ENCODE measurements around the gene MYZAP.

The MYZAP gene

GRCh38 chr15:57708047-57708446, 116.3 kb downstream of the MYZAP start:
- Histone ChIP-seq H4K20me1 (ENCODE audit: insufficient read depth, low read length) (peaks cover 10% of the 10 kb centered on the region; the same call in 1 of the 2 replicates), H3K27me3 (ENCODE audit: insufficient read depth, low read length, poor library complexity) (no peaks in the 10 kb centered on the region), H3K4me1 (ENCODE audit: insufficient read depth, low read length) (peaks cover 50% of the 10 kb centered on the region), H3K4me3 (ENCODE audit: low read depth in 1 of 2, low read length in 2 of 2) (peak overlapping the region; percentile 84 to 96; a peak in 3 of 4 replicates), H3K4me2 (ENCODE audit: insufficient read depth, low read length) (peak overlapping the region; percentile 91), H2AFZ (ENCODE audit: low read depth, low read length) (no peak overlapping the region), H3K9ac (ENCODE audit: low read depth, low read length) (peak overlapping the region; percentile 96), H3K27ac (ENCODE audit: low read length) (no peak overlapping the region), H3K79me2 (ENCODE audit: insufficient read depth, low read length) (peaks cover 53% of the 10 kb centered on the region), H3K9me3 (ENCODE audit: insufficient read depth, low read length, severe bottlenecking) (no peaks in the 10 kb centered on the region), H3K36me3 (ENCODE audit: insufficient read depth, low read length) (peaks cover 43% of the 10 kb centered on the region)
- ATAC-seq (ENCODE audit: insufficient read depth, low read depth), result no peak
- TF ChIP-seq CTCF (IDR thresholded peaks at IDR 0.05; ENCODE audit: borderline replicate concordance, extremely low read depth, low read length, poor library complexity, severe bottlenecking) (no peak), EZH2 (IDR thresholded peaks at IDR 0.05; ENCODE audit: borderline replicate concordance, low read depth, low read length, severe bottlenecking) (no peak)
- DNase-seq, result no peak

GRCh38 chr15:57718309-57718708, 126.6 kb downstream of the MYZAP start:
- no peak for ATAC-seq (ENCODE audit: insufficient read depth, low read depth)
- no peaks in the 10 kb centered on the region for H3K4me1 ChIP-seq (ENCODE audit: insufficient read depth, low read length)
- H3K27ac ChIP-seq (ENCODE audit: low read length), result no peak overlapping the region
- H3K4me3 ChIP-seq (ENCODE audit: low read depth in 1 of 2, low read length in 2 of 2), result no peak overlapping the region
- no peak overlapping the region for H3K4me2 ChIP-seq (ENCODE audit: insufficient read depth, low read length)
- no peaks in the 10 kb centered on the region; the same call in 1 of the 2 replicates for H3K79me2 ChIP-seq (ENCODE audit: insufficient read depth, low read length)
- no peak for DNase-seq
- H3K27me3 ChIP-seq (ENCODE audit: insufficient read depth, low read length, poor library complexity), result no peaks in the 10 kb centered on the region
- H2AFZ ChIP-seq (ENCODE audit: low read depth, low read length), result no peak overlapping the region
- H3K9me3 ChIP-seq (ENCODE audit: insufficient read depth, low read length, severe bottlenecking), result no peaks in the 10 kb centered on the region
- H3K36me3 ChIP-seq (ENCODE audit: insufficient read depth, low read length), result peaks cover 29% of the 10 kb centered on the region
- no peak for TF ChIP-seq EZH2 (IDR thresholded peaks at IDR 0.05; ENCODE audit: borderline replicate concordance, low read depth, low read length, severe bottlenecking)
- no peak for TF ChIP-seq CTCF (IDR thresholded peaks at IDR 0.05; ENCODE audit: borderline replicate concordance, extremely low read depth, low read length, poor library complexity, severe bottlenecking)
- H4K20me1 ChIP-seq (ENCODE audit: insufficient read depth, low read length), result peaks cover 3% of the 10 kb centered on the region; the same call in 1 of the 2 replicates
- no peak overlapping the region for H3K9ac ChIP-seq (ENCODE audit: low read depth, low read length)

GRCh38 chr15:57720867-57721266, 129.2 kb downstream of the MYZAP start:
- Histone ChIP-seq H3K9ac (ENCODE audit: low read depth, low read length) (no peak overlapping the region), H3K36me3 (ENCODE audit: insufficient read depth, low read length) (peaks cover 14% of the 10 kb centered on the region; the same call in 1 of the 2 replicates), H3K4me2 (ENCODE audit: insufficient read depth, low read length) (no peak overlapping the region), H3K4me3 (ENCODE audit: low read depth in 1 of 2, low read length in 2 of 2) (no peak overlapping the region), H3K4me1 (ENCODE audit: insufficient read depth, low read length) (no peaks in the 10 kb centered on the region), H3K9me3 (ENCODE audit: insufficient read depth, low read length, severe bottlenecking) (no peaks in the 10 kb centered on the region), H3K79me2 (ENCODE audit: insufficient read depth, low read length) (no peaks in the 10 kb centered on the region; the same call in 1 of the 2 replicates), H3K27me3 (ENCODE audit: insufficient read depth, low read length, poor library complexity) (no peaks in the 10 kb centered on the region), H3K27ac (ENCODE audit: low read length) (no peak overlapping the region), H4K20me1 (ENCODE audit: insufficient read depth, low read length) (peaks cover 3% of the 10 kb centered on the region; the same call in 1 of the 2 replicates), H2AFZ (ENCODE audit: low read depth, low read length) (no peak overlapping the region)
- no peak for DNase-seq
- ATAC-seq (ENCODE audit: insufficient read depth, low read depth), result no peak
- TF ChIP-seq CTCF (IDR thresholded peaks at IDR 0.05; ENCODE audit: borderline replicate concordance, extremely low read depth, low read length, poor library complexity, severe bottlenecking) (no peak), EZH2 (IDR thresholded peaks at IDR 0.05; ENCODE audit: borderline replicate concordance, low read depth, low read length, severe bottlenecking) (no peak)

- no peak overlapping the region for H3K27ac ChIP-seq (ENCODE audit: low read length)
- H2AFZ ChIP-seq (ENCODE audit: low read depth, low read length), result no peak overlapping the region
- H3K9ac ChIP-seq (ENCODE audit: low read depth, low read length), result no peak overlapping the region
- H3K4me1 ChIP-seq (ENCODE audit: insufficient read depth, low read length), result no peaks in the 10 kb centered on the region
- H3K79me2 ChIP-seq (ENCODE audit: insufficient read depth, low read length), result no peaks in the 10 kb centered on the region
- no peak for DNase-seq
- no peak for ATAC-seq (ENCODE audit: insufficient read depth, low read depth)
- no peak overlapping the region for H3K4me2 ChIP-seq (ENCODE audit: insufficient read depth, low read length)
- H3K4me3 ChIP-seq (ENCODE audit: low read depth in 1 of 2, low read length in 2 of 2), result no peak overlapping the region
- H4K20me1 ChIP-seq (ENCODE audit: insufficient read depth, low read length), result no peaks in the 10 kb centered on the region
- no peaks in the 10 kb centered on the region for H3K9me3 ChIP-seq (ENCODE audit: insufficient read depth, low read length, severe bottlenecking)
- TF ChIP-seq CTCF (IDR thresholded peaks at IDR 0.05; ENCODE audit: borderline replicate concordance, extremely low read depth, low read length, poor library complexity, severe bottlenecking) (no peak), EZH2 (IDR thresholded peaks at IDR 0.05; ENCODE audit: borderline replicate concordance, low read depth, low read length, severe bottlenecking) (no peak)
- no peaks in the 10 kb centered on the region for H3K27me3 ChIP-seq (ENCODE audit: insufficient read depth, low read length, poor library complexity)
- no peaks in the 10 kb centered on the region for H3K36me3 ChIP-seq (ENCODE audit: insufficient read depth, low read length)
Observed at GRCh38 chr15:57726411-57726810, 134.7 kb downstream of the MYZAP start.
